GM13976 (cell line): ENCODE data around the gene STPG4.

Experiments
- DNase-seq: peaks from one replicate; pipeline ENCODE4 v3.0.0; 2012; ENCODE audit warnings: low spot score
- CTCF ChIP-seq: IDR thresholded peaks from 2 replicates; pipeline ENCODE4 v1.5.1; 2012; ENCODE audit warnings: borderline replicate concordance, mild to moderate bottlenecking; ENCODE audit not compliant: insufficient read depth; ENCODE audit errors: extremely low read depth, missing control alignments, control extremely low read depth
- in situ Hi-C: fragments of 300-500 bp; cut with MboI; formaldehyde crosslinking; loops from one replicate; pipeline ENCODE4 v1.12.0; 2022; ENCODE audit warnings: low sequenced_read_pairs, mixed read lengths, inconsistent platforms; ENCODE audit not compliant: unreplicated experiment

STPG4 gene

GRCh38 chr2:47070155-47070919, 84.8 kb downstream of the STPG4 start:
- in situ Hi-C loops, result no loop called here
- TF ChIP-seq CTCF, result no peak
- no peak for DNase-seq

GRCh38 chr2:47069628-47070154, 85.4 kb downstream of the STPG4 start:
- no peak for TF ChIP-seq CTCF
- DNase-seq, result no peak
- in situ Hi-C loops, result no loop called here

GRCh38 chr2:47068981-47069627, 86.0 kb downstream of the STPG4 start:
- TF ChIP-seq CTCF, result no peak
- DNase-seq, result no peak
- in situ Hi-C loops, result no loop called here

GRCh38 chr2:47067788-47068407, 87.2 kb downstream of the STPG4 start:
- TF ChIP-seq CTCF, result no peak
- in situ Hi-C loops, result no loop called here
- no peak for DNase-seq

GRCh38 chr2:47065771-47066380, 89.2 kb downstream of the STPG4 start:
- DNase-seq, result no peak
- no peak for TF ChIP-seq CTCF
- in situ Hi-C loops, result no loop called here

- DNase-seq, result no peak
- in situ Hi-C loops, result no loop called here
- no peak for TF ChIP-seq CTCF
Measured at GRCh38 chr2:47065343-47065742, 89.8 kb downstream of the STPG4 start.
